ENCODE results near the gene SUCLA2. TPM values are rescaled to one million over a fixed set of nuclear protein-coding genes. Genes with fewer than 3 reads are reported as not detected.

SUCLA2 gene
- polyA plus RNA-seq, 1 donor from 2014 or later, result 137 TPM

GRCh38 chr13:48014359-48014758 lies 13.3 kb upstream of the SUCLA2 start:
- H3K27ac ChIP-seq (ENCODE audit: low read length), result no peak overlapping the region
- no peaks in the 10 kb centered on the region for H3F3A ChIP-seq (ENCODE audit: insufficient read depth, low read length, poor library complexity, severe bottlenecking)
- TF ChIP-seq EZH2 (IDR thresholded peaks at IDR 0.05; ENCODE audit: borderline replicate concordance, insufficient read depth, low read length, poor library complexity, severe bottlenecking) (no peak), POLR2AphosphoS5 (IDR thresholded peaks at IDR 0.05) (no peak), REST (IDR thresholded peaks at IDR 0.05; ENCODE audit: borderline replicate concordance) (no peak), MXI1 (conservative IDR thresholded peaks at IDR 0.05; ENCODE audit: poor library complexity, severe bottlenecking) (no peak), SMC3 (conservative IDR thresholded peaks at IDR 0.05; ENCODE audit: poor library complexity) (no peak), TAF1 (IDR thresholded peaks at IDR 0.05; ENCODE audit: low read depth) (no peak), RAD21 (conservative IDR thresholded peaks at IDR 0.05) (no peak), EP300 (conservative IDR thresholded peaks at IDR 0.05; ENCODE audit: poor library complexity, severe bottlenecking) (no peak)
- TF ChIP-seq, protein P1, sequence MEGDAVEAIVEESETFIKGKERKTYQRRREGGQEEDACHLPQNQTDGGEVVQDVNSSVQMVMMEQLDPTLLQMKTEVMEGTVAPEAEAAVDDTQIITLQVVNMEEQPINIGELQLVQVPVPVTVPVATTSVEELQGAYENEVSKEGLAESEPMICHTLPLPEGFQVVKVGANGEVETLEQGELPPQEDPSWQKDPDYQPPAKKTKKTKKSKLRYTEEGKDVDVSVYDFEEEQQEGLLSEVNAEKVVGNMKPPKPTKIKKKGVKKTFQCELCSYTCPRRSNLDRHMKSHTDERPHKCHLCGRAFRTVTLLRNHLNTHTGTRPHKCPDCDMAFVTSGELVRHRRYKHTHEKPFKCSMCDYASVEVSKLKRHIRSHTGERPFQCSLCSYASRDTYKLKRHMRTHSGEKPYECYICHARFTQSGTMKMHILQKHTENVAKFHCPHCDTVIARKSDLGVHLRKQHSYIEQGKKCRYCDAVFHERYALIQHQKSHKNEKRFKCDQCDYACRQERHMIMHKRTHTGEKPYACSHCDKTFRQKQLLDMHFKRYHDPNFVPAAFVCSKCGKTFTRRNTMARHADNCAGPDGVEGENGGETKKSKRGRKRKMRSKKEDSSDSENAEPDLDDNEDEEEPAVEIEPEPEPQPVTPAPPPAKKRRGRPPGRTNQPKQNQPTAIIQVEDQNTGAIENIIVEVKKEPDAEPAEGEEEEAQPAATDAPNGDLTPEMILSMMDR (IDR thresholded peaks at IDR 0.05; ENCODE audit: poor library complexity, severe bottlenecking), result no peak
- no peak overlapping the region for H3K9ac ChIP-seq (ENCODE audit: low read length)
- H3K79me2 ChIP-seq (replicated peaks; ENCODE audit: insufficient read depth, low read length), result no peaks in the 10 kb centered on the region
- no peaks in the 10 kb centered on the region for H3K9me3 ChIP-seq (ENCODE audit: low read length)
- H3K27me3 ChIP-seq (ENCODE audit: insufficient read depth, low read depth, low read length), result no peaks in the 10 kb centered on the region
- H3K9me2 ChIP-seq (ENCODE audit: insufficient read depth, low read length), result no peaks in the 10 kb centered on the region
- H4K20me1 ChIP-seq (ENCODE audit: insufficient read depth), result no peaks in the 10 kb centered on the region
- no peak overlapping the region for H3K4me2 ChIP-seq (ENCODE audit: low read length)
- no peaks in the 10 kb centered on the region for H3K36me3 ChIP-seq (ENCODE audit: insufficient read depth, low read length)
- H2AFZ ChIP-seq (ENCODE audit: low read depth, low read length), result no peak overlapping the region
- no peak overlapping the region for H3K4me3 ChIP-seq (ENCODE audit: low read length)

- H3K4me2 ChIP-seq (ENCODE audit: low read length), result no peak overlapping the region
- H3K4me3 ChIP-seq (ENCODE audit: low read length), result no peak overlapping the region
- TF ChIP-seq TAF1 (IDR thresholded peaks at IDR 0.05; ENCODE audit: low read depth) (no peak), RAD21 (conservative IDR thresholded peaks at IDR 0.05) (no peak), EP300 (conservative IDR thresholded peaks at IDR 0.05; ENCODE audit: poor library complexity, severe bottlenecking) (no peak), MXI1 (conservative IDR thresholded peaks at IDR 0.05; ENCODE audit: poor library complexity, severe bottlenecking) (no peak), EZH2 (IDR thresholded peaks at IDR 0.05; ENCODE audit: borderline replicate concordance, insufficient read depth, low read length, poor library complexity, severe bottlenecking) (no peak), POLR2AphosphoS5 (IDR thresholded peaks at IDR 0.05) (no peak), REST (IDR thresholded peaks at IDR 0.05; ENCODE audit: borderline replicate concordance) (no peak), SMC3 (conservative IDR thresholded peaks at IDR 0.05; ENCODE audit: poor library complexity) (no peak)
- TF ChIP-seq, protein P1 (IDR thresholded peaks at IDR 0.05; ENCODE audit: poor library complexity, severe bottlenecking), result no peak
- H2AFZ ChIP-seq (ENCODE audit: low read depth, low read length), result no peak overlapping the region
- H3K27ac ChIP-seq (ENCODE audit: low read length), result no peak overlapping the region
- no peaks in the 10 kb centered on the region for H3K27me3 ChIP-seq (ENCODE audit: insufficient read depth, low read depth, low read length)
- H4K20me1 ChIP-seq (ENCODE audit: insufficient read depth), result no peaks in the 10 kb centered on the region
- no peaks in the 10 kb centered on the region for H3K9me2 ChIP-seq (ENCODE audit: insufficient read depth, low read length)
- no peak overlapping the region for H3K9ac ChIP-seq (ENCODE audit: low read length)
- no peaks in the 10 kb centered on the region for H3F3A ChIP-seq (ENCODE audit: insufficient read depth, low read length, poor library complexity, severe bottlenecking)
- H3K36me3 ChIP-seq (ENCODE audit: insufficient read depth, low read length), result no peaks in the 10 kb centered on the region
- H3K79me2 ChIP-seq (replicated peaks; ENCODE audit: insufficient read depth, low read length), result no peaks in the 10 kb centered on the region
- no peaks in the 10 kb centered on the region for H3K9me3 ChIP-seq (ENCODE audit: low read length)
Measured at GRCh38 chr13:48012668-48013067, 11.6 kb upstream of the SUCLA2 start.
